Neural cell (in vitro differentiated cells): ENCODE measurements around the gene DNAJC3.

Experiments
- CTCF ChIP-seq: fragments of 450-650 bp; IDR thresholded peaks from 2 replicates; pipeline ENCODE4 v1.5.1; 2014; ENCODE audit warnings: antibody characterized with exemption, mild to moderate bottlenecking, moderate library complexity; ENCODE audit not compliant: poor library complexity, severe bottlenecking
- EP300 ChIP-seq: fragments of 450-650 bp; conservative IDR thresholded peaks from 2 replicates; pipeline ENCODE4 v1.6.1; 2014; ENCODE audit warnings: antibody characterized with exemption, mild to moderate bottlenecking, moderate library complexity; ENCODE audit not compliant: poor library complexity, severe bottlenecking
- EZH2 ChIP-seq: fragments of 200-600, 300-800 bp; shearing (Covaris generic), sonication (generic); IDR thresholded peaks from 2 replicates; pipeline ENCODE4 v1.6.1; 2014; ENCODE audit warnings: antibody characterized with exemption, low read length, borderline replicate concordance, mild to moderate bottlenecking; ENCODE audit not compliant: insufficient read depth, poor library complexity, severe bottlenecking
- SMC3 ChIP-seq: fragments of 450-650 bp; conservative IDR thresholded peaks from 2 replicates; pipeline ENCODE4 v1.6.1; 2014; ENCODE audit warnings: antibody characterized with exemption, mild to moderate bottlenecking, moderate library complexity; ENCODE audit not compliant: poor library complexity

- TF ChIP-seq EZH2 (no peak), CTCF (no peak), EP300 (no peak), SMC3 (no peak)
Observed at GRCh38 chr13:95741584-95742563, 64.9 kb downstream of the DNAJC3 start.
